Measurements from ENCODE around the gene SDK1. TPM values are rescaled to one million over a fixed set of nuclear protein-coding genes. Genes with fewer than 3 reads are reported as not detected.

The SDK1 gene
- total and polyA plus RNA-seq, 2 experiments from 2014 or later: 4.1 to 16.5 TPM

- Histone ChIP-seq H3K27ac (no peak overlapping the region), H3K36me3 (no peaks in the 10 kb centered on the region), H3K4me3 (no peak overlapping the region), H3K9me3 (ENCODE audit: low read depth) (no peaks in the 10 kb centered on the region), H3K4me1 (ENCODE audit: low read depth) (peaks cover 24% of the 10 kb centered on the region), H3K27me3 (no peaks in the 10 kb centered on the region)
- no peak for DNase-seq (ENCODE audit: low read depth in 1 of 2, low spot score in 1 of 2)
- TF ChIP-seq CTCF (IDR thresholded peaks at IDR 0.05; ENCODE audit: low read depth, low read length): no peak
Observed at GRCh38 chr7:3412871-3413270, 111.8 kb downstream of the SDK1 start.

- Histone ChIP-seq H3K36me3 (no peaks in the 10 kb centered on the region), H3K4me3 (no peak overlapping the region), H3K27ac (no peak overlapping the region), H3K27me3 (no peaks in the 10 kb centered on the region), H3K9me3 (ENCODE audit: low read depth) (no peaks in the 10 kb centered on the region), H3K4me1 (ENCODE audit: low read depth) (peaks cover 11% of the 10 kb centered on the region)
- TF ChIP-seq CTCF (IDR thresholded peaks at IDR 0.05; ENCODE audit: low read depth, low read length): no peak
- no peak for DNase-seq (ENCODE audit: low read depth in 1 of 2, low spot score in 1 of 2)
Observed at GRCh38 chr7:3415861-3416312, 114.8 kb downstream of the SDK1 start.

GRCh38 chr7:3416453-3416852 lies 115.4 kb downstream of the SDK1 start:
- peaks cover 11% of the 10 kb centered on the region for H3K4me1 ChIP-seq (ENCODE audit: low read depth)
- DNase-seq (ENCODE audit: low read depth in 1 of 2, low spot score in 1 of 2): no peak
- TF ChIP-seq CTCF (IDR thresholded peaks at IDR 0.05; ENCODE audit: low read depth, low read length): no peak
- H3K4me3 ChIP-seq: no peak overlapping the region
- no peaks in the 10 kb centered on the region for H3K9me3 ChIP-seq (ENCODE audit: low read depth)
- no peaks in the 10 kb centered on the region for H3K36me3 ChIP-seq
- H3K27me3 ChIP-seq: no peaks in the 10 kb centered on the region
- H3K27ac ChIP-seq: no peak overlapping the region

- Histone ChIP-seq H3K36me3 (no peaks in the 10 kb centered on the region), H3K4me3 (no peak overlapping the region), H3K4me1 (ENCODE audit: low read depth) (peaks cover 15% of the 10 kb centered on the region), H3K27me3 (no peaks in the 10 kb centered on the region), H3K27ac (no peak overlapping the region), H3K9me3 (ENCODE audit: low read depth) (no peaks in the 10 kb centered on the region)
- DNase-seq (ENCODE audit: low read depth in 1 of 2, low spot score in 1 of 2): no peak
- TF ChIP-seq CTCF (IDR thresholded peaks at IDR 0.05; ENCODE audit: low read depth, low read length): no peak
Observed at GRCh38 chr7:3425087-3425486, 124.0 kb downstream of the SDK1 start.

- H3K27ac ChIP-seq: no peak overlapping the region
- H3K4me3 ChIP-seq: no peak overlapping the region
- H3K4me1 ChIP-seq (ENCODE audit: low read depth): peaks cover 23% of the 10 kb centered on the region
- DNase-seq (ENCODE audit: low read depth in 1 of 2, low spot score in 1 of 2): no peak
- H3K36me3 ChIP-seq: no peaks in the 10 kb centered on the region
- no peaks in the 10 kb centered on the region for H3K9me3 ChIP-seq (ENCODE audit: low read depth)
- no peaks in the 10 kb centered on the region for H3K27me3 ChIP-seq
- TF ChIP-seq CTCF (IDR thresholded peaks at IDR 0.05; ENCODE audit: low read depth, low read length): no peak
Observed at GRCh38 chr7:3426064-3426463, 125.0 kb downstream of the SDK1 start.

GRCh38 chr7:3427957-3428356 lies 126.9 kb downstream of the SDK1 start:
- no peak for DNase-seq (ENCODE audit: low read depth in 1 of 2, low spot score in 1 of 2)
- Histone ChIP-seq H3K27ac (no peak overlapping the region), H3K27me3 (no peaks in the 10 kb centered on the region), H3K36me3 (no peaks in the 10 kb centered on the region), H3K9me3 (ENCODE audit: low read depth) (no peaks in the 10 kb centered on the region), H3K4me3 (no peak overlapping the region), H3K4me1 (ENCODE audit: low read depth) (peaks cover 28% of the 10 kb centered on the region)
- no peak for TF ChIP-seq CTCF (IDR thresholded peaks at IDR 0.05; ENCODE audit: low read depth, low read length)
